ENCODE measurements around the gene MLPH.

DNA sequence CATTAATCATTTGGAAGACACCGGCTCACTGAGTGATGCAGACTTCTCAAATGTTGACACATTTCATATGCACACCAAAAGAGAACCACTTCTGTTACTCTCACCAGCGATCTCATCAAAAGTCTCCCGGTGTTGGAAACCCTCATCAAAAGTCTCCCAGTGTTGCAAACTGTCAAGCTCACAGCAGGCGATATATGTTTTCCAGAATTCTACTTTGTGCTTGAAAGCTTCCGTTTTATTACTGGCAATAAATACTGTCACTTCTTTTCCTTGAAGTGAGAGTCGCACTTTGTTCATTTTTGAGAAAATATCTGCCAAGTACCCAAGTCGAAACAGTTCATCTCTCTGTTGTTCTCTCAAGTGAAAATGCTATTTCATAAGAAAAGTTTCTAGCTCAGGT, 20.5 kb downstream of the MLPH start:
- TF ChIP-seq EGR1 (IDR thresholded peaks at IDR 0.05) (no peak), YY1 (IDR thresholded peaks at IDR 0.05; ENCODE audit: low read depth) (no peak), RAD21 (IDR thresholded peaks at IDR 0.05; ENCODE audit: low read depth) (no peak), TAF1 (IDR thresholded peaks at IDR 0.05; ENCODE audit: low read depth) (no peak), EP300 (IDR thresholded peaks at IDR 0.05; ENCODE audit: borderline replicate concordance) (no peak), TEAD4 (IDR thresholded peaks at IDR 0.05) (no peak), TCF12 (IDR thresholded peaks at IDR 0.05; ENCODE audit: low read depth) (no peak), ZBTB7A (IDR thresholded peaks at IDR 0.05; ENCODE audit: low read depth) (no peak), CEBPB (IDR thresholded peaks at IDR 0.05) (no peak), CREB1 (IDR thresholded peaks at IDR 0.05; ENCODE audit: low read depth) (no peak), FOXM1 (IDR thresholded peaks at IDR 0.05; ENCODE audit: borderline replicate concordance, low read depth) (no peak), NFIC (IDR thresholded peaks at IDR 0.05) (no peak)
- TF ChIP-seq, protein P1, sequence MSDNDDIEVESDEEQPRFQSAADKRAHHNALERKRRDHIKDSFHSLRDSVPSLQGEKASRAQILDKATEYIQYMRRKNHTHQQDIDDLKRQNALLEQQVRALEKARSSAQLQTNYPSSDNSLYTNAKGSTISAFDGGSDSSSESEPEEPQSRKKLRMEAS (IDR thresholded peaks at IDR 0.05): no peak
- TF ChIP-seq, protein P2, sequence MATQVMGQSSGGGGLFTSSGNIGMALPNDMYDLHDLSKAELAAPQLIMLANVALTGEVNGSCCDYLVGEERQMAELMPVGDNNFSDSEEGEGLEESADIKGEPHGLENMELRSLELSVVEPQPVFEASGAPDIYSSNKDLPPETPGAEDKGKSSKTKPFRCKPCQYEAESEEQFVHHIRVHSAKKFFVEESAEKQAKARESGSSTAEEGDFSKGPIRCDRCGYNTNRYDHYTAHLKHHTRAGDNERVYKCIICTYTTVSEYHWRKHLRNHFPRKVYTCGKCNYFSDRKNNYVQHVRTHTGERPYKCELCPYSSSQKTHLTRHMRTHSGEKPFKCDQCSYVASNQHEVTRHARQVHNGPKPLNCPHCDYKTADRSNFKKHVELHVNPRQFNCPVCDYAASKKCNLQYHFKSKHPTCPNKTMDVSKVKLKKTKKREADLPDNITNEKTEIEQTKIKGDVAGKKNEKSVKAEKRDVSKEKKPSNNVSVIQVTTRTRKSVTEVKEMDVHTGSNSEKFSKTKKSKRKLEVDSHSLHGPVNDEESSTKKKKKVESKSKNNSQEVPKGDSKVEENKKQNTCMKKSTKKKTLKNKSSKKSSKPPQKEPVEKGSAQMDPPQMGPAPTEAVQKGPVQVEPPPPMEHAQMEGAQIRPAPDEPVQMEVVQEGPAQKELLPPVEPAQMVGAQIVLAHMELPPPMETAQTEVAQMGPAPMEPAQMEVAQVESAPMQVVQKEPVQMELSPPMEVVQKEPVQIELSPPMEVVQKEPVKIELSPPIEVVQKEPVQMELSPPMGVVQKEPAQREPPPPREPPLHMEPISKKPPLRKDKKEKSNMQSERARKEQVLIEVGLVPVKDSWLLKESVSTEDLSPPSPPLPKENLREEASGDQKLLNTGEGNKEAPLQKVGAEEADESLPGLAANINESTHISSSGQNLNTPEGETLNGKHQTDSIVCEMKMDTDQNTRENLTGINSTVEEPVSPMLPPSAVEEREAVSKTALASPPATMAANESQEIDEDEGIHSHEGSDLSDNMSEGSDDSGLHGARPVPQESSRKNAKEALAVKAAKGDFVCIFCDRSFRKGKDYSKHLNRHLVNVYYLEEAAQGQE (IDR thresholded peaks at IDR 0.05; ENCODE audit: low read depth): no peak
